Smooth muscle cell (in vitro differentiated cells): ENCODE results near the gene TOMM20. TPM values are rescaled to one million over a fixed set of nuclear protein-coding genes. Genes with fewer than 3 reads are reported as not detected.

ENCODE experiments used
- DNase-seq: peaks from one replicate; lab custom pipeline; 2025; ENCODE audit not compliant: unreplicated experiment; lab: John Stamatoyannopoulos, UW
- H2AFZ ChIP-seq: fragments of 200-600 bp; sonication (generic); 2 replicates; pipeline ENCODE4 v1.6.0; 2016; ENCODE audit warnings: antibody characterized with exemption, low read depth, mild to moderate bottlenecking
- H3F3A ChIP-seq: fragments of 200-600 bp; sonication (generic); 2 replicates; pipeline ENCODE4 v1.6.0; 2017; ENCODE audit warnings: antibody characterized with exemption, low read depth
- H3K27ac ChIP-seq: fragments of 200-600 bp; sonication (generic); 2 replicates; pipeline ENCODE4 v1.5.1; 2016; ENCODE audit warnings: low read depth, mild to moderate bottlenecking
- H3K27me3 ChIP-seq: fragments of 200-600 bp; sonication (generic); 2 replicates; pipeline ENCODE4 v1.6.1; 2016; ENCODE audit warnings: low read depth, mild to moderate bottlenecking
- H3K36me3 ChIP-seq: fragments of 200-600 bp; sonication (generic); 2 replicates; pipeline ENCODE4 v1.5.1; 2016; ENCODE audit warnings: low read depth
- H3K4me1 ChIP-seq: fragments of 200-600 bp; sonication (generic); 2 replicates; pipeline ENCODE4 v1.5.1; 2016; ENCODE audit warnings: low read depth
- H3K4me2 ChIP-seq: fragments of 200-600 bp; sonication (generic); 2 replicates; pipeline ENCODE4 v1.6.0; 2016; ENCODE audit warnings: mild to moderate bottlenecking
- H3K4me3 ChIP-seq: fragments of 200-600 bp; sonication (generic); 2 replicates; pipeline ENCODE4 v1.5.1; 2016; ENCODE audit warnings: mild to moderate bottlenecking
- H3K79me2 ChIP-seq: fragments of 200-600 bp; sonication (generic); 2 replicates; pipeline ENCODE4 v1.6.0; 2016; ENCODE audit warnings: low read depth, mild to moderate bottlenecking
- H3K9ac ChIP-seq: fragments of 200-600 bp; sonication (generic); 2 replicates; pipeline ENCODE4 v1.6.0; 2016; ENCODE audit warnings: low read depth
- H3K9me3 ChIP-seq: fragments of 200-600 bp; sonication (generic); replicated peaks from 2 replicates; pipeline ENCODE4 v1.5.1; 2016; ENCODE audit warnings: low read depth
- H4K20me1 ChIP-seq: fragments of 200-600 bp; sonication (generic); 2 replicates; pipeline ENCODE4 v1.6.0; 2016; ENCODE audit warnings: low read depth
- WGBS: methylation state at CpG from one replicate; pipeline ENCODE4 v1.1.7; 2016; ENCODE audit warnings: low lambda C conversion rate; 5-methylcytosine and 5-hydroxymethylcytosine counted together
- polyA plus RNA-seq: library from polyadenylated mRNA; unstranded; fragments of >200 nt; fragmentation: Nextera tagmentation; extraction: Ambion mirVana; gene quantifications from 2 replicates; pipeline ENCODE4 v1.2.1, GENCODE V29; 2016
- total RNA-seq: library from RNA; depleted of rRNA; stranded (reverse); fragments of >200 nt; gene quantifications from 2 replicates; pipeline ENCODE4 v1.2.3, GENCODE V29; 2014
- TF ChIP-seq, protein P1 (sequence below): fragments of 200-600 bp; sonication (generic); IDR thresholded peaks from 2 replicates; pipeline ENCODE4 v1.5.1; 2017; ENCODE audit warnings: borderline replicate concordance, mild to moderate bottlenecking, antibody characterized with exemption; ENCODE audit not compliant: insufficient read depth, poor library complexity, severe bottlenecking

The TOMM20 gene
- total and polyA plus RNA-seq, 2 experiments from 2014 or later = 46.1 to 82.1 TPM

DNA sequence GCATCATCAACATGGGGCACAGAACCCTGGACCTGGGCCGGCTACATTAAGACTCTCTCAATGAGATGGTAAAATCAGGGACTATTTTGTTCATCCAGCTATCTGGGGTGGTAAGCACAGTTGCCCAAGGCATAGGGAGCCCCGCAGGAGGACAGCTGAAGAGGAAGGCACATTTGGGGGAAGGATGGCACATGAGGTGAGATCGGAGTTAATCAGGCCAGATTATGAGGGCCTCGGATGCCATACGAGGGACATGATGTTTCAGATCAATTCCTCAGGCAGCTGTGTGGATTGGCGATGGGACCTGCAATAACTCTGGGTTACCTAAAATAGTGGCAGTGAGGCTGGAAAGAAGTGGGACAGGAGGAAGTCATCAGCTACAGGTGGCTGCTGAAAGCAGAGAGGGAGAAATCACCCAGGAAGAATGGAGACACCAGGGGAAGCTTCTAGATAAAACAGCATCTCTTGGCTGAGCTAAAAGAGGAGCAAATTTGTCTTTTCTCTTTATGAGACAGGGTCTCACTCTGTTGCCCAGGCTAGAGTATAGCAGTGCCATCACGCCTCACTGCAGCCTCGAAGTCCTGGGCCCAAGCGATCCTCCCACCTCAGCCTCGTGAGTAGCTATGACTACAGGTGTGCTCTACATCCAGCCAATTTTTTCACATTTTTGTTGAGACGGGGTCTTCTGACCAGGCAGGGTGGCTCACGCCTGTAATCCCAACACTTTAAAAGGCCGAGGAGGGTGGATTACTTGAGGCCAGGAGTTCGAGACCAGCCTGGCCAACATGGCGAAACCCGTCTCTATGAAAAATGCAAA is 21.1 kb downstream of the TOMM20 start:
- WGBS = 96% methylated on average over 16 of the region's 16 CpGs
- TF ChIP-seq, protein P1, sequence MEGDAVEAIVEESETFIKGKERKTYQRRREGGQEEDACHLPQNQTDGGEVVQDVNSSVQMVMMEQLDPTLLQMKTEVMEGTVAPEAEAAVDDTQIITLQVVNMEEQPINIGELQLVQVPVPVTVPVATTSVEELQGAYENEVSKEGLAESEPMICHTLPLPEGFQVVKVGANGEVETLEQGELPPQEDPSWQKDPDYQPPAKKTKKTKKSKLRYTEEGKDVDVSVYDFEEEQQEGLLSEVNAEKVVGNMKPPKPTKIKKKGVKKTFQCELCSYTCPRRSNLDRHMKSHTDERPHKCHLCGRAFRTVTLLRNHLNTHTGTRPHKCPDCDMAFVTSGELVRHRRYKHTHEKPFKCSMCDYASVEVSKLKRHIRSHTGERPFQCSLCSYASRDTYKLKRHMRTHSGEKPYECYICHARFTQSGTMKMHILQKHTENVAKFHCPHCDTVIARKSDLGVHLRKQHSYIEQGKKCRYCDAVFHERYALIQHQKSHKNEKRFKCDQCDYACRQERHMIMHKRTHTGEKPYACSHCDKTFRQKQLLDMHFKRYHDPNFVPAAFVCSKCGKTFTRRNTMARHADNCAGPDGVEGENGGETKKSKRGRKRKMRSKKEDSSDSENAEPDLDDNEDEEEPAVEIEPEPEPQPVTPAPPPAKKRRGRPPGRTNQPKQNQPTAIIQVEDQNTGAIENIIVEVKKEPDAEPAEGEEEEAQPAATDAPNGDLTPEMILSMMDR = no peak
- no peak for DNase-seq
- Histone ChIP-seq H3F3A (peaks cover 46% of the 10 kb centered on the region), H3K79me2 (peaks cover 5% of the 10 kb centered on the region), H3K4me2 (no peak overlapping the region), H3K4me3 (no peak overlapping the region), H3K27me3 (no peaks in the 10 kb centered on the region), H3K36me3 (peaks cover 14% of the 10 kb centered on the region), H3K9ac (no peak overlapping the region), H3K27ac (no peak overlapping the region), H3K9me3 (no peaks in the 10 kb centered on the region), H2AFZ (no peak overlapping the region), H3K4me1 (peaks cover 5% of the 10 kb centered on the region), H4K20me1 (peaks cover 35% of the 10 kb centered on the region)

DNA sequence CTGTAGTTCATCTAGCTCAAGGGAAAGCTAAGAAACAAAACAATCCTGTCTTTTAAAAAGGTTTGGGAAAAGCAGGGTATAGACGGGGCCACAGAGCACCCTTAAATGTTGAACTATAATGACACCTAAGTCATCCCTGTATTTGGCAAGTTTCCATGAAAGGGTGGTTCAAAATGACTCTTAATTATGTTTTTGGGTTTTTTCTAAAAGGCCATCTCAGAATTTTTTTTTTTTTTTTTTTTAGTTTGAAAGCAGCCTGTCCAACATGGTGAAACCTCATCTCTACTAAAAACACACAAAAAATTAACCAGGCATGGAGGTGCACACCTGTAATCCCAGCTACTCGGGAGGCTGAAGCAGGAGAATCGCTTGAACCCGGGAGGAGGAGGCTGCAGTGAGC is 22.2 kb downstream of the TOMM20 start:
- Histone ChIP-seq H3K4me2 (no peak overlapping the region), H2AFZ (no peak overlapping the region), H3K27ac (no peak overlapping the region), H3K36me3 (peaks cover 8% of the 10 kb centered on the region), H3F3A (peaks cover 46% of the 10 kb centered on the region), H4K20me1 (peaks cover 24% of the 10 kb centered on the region), H3K4me1 (peaks cover 5% of the 10 kb centered on the region), H3K4me3 (no peak overlapping the region), H3K9me3 (no peaks in the 10 kb centered on the region), H3K27me3 (no peaks in the 10 kb centered on the region), H3K9ac (no peak overlapping the region), H3K79me2 (no peaks in the 10 kb centered on the region)
- 98% methylated on average over 4 of the region's 4 CpGs for WGBS
- DNase-seq = no peak
- TF ChIP-seq, protein P1 = no peak

DNA sequence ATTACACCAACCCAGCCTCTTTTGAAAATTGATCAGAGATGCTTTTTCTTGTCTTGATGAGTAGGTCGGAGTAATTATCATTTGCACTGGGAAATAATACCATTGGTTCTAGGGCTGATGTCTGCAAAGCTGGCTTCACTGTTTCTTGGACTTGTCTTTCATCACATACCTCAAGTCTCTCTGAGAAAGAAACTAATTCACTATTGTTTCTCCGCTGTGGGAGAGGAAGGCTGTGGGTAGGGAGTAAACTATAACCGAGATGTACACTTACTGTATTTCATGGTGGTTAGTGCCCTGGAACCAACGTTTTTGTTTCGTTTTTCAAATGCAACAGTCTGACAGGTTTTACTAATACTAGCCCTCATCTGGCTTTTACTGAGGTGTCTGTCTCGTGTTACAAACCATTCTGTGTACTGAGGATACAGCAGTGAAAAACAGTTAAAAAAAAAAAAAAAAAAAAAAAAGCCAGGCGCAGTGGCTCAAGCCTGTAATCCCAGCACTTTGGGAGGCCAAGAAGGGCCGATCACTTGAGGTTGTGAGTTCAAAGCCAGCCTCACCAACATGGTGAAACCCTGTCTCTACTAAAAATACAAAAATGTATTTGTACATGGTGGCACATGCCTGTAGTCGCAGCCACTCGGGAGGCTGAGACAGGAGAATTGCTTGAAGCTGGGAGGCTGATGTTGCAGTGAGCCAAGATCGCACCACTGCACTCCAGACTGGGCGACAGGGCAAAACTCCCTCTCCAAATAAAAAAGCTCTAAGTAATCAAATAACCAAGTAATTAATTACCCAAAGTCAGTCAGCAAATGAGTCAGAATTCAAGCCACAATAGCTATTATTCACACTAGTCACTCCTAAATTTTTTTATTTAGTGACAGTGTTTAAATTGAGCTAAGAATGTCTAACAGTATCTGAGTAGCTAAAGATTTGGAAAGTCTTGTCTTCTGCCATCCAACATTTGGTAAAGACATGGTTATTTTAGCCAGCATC is 23.3 kb downstream of the TOMM20 start:
- Histone ChIP-seq H3K4me2 (peak overlapping the region; percentile 85), H4K20me1 (peaks cover 13% of the 10 kb centered on the region), H3K79me2 (no peaks in the 10 kb centered on the region), H3K9me3 (no peaks in the 10 kb centered on the region), H3K9ac (no peak overlapping the region), H3F3A (peaks cover 39% of the 10 kb centered on the region), H3K36me3 (no peaks in the 10 kb centered on the region), H2AFZ (no peak overlapping the region), H3K27ac (peak overlapping the region; percentile 19), H3K4me1 (peaks cover 5% of the 10 kb centered on the region), H3K4me3 (no peak overlapping the region), H3K27me3 (no peaks in the 10 kb centered on the region)
- WGBS = 69% methylated on average over 12 of the region's 12 CpGs
- TF ChIP-seq, protein P1 = no peak
- no peak for DNase-seq
